ENCODE measurements around the gene VEPH1.

Gene VEPH1

GRCh38 chr3:157502916-157503595, at the start of gene VEPH1:
TSS of gene VEPH1 (minus strand) at chr3:157503416. CDS start at chr3:157495349, 8,067 bp downstream.
- H3K4me3 ChIP-seq (ENCODE audit: low read depth in 1 of 2, low read length in 2 of 2): no peak within 1 kb of the TSS
- no peaks in the 10 kb centered on the region for H3K9me3 ChIP-seq (ENCODE audit: low read length)
- H3K36me3 ChIP-seq (ENCODE audit: insufficient read depth, low read length): no peaks in the 10 kb centered on the region
- H3K9ac ChIP-seq (ENCODE audit: low read length): no peak within 1 kb of the TSS
- no peak within 1 kb of the TSS for H3K27ac ChIP-seq (ENCODE audit: low read depth, low read length)
- H3K4me1 ChIP-seq (ENCODE audit: insufficient read depth, low read length): peaks cover 17% of the 10 kb centered on the region
- no peaks in the 10 kb centered on the region for H3K27me3 ChIP-seq (ENCODE audit: control insufficient read depth in 1 of 2, insufficient read depth in 2 of 2, low read length in 2 of 2)

GRCh38 chr3:157551961-157552360, 48.7 kb upstream of the VEPH1 start:
- Histone ChIP-seq H3K27ac (ENCODE audit: low read depth, low read length) (no peak overlapping the region), H3K9ac (ENCODE audit: low read length) (no peak overlapping the region), H3K9me3 (ENCODE audit: low read length) (no peaks in the 10 kb centered on the region), H3K4me3 (ENCODE audit: low read depth in 1 of 2, low read length in 2 of 2) (no peak overlapping the region), H3K4me1 (ENCODE audit: insufficient read depth, low read length) (no peaks in the 10 kb centered on the region), H3K27me3 (ENCODE audit: control insufficient read depth in 1 of 2, insufficient read depth in 2 of 2, low read length in 2 of 2) (no peaks in the 10 kb centered on the region), H3K36me3 (ENCODE audit: insufficient read depth, low read length) (no peaks in the 10 kb centered on the region)

- no peaks in the 10 kb centered on the region for H3K9me3 ChIP-seq (ENCODE audit: low read length)
- H3K9ac ChIP-seq (ENCODE audit: low read length): no peak overlapping the region
- H3K4me3 ChIP-seq (ENCODE audit: low read depth in 1 of 2, low read length in 2 of 2): no peak overlapping the region
- no peaks in the 10 kb centered on the region for H3K4me1 ChIP-seq (ENCODE audit: insufficient read depth, low read length)
- H3K36me3 ChIP-seq (ENCODE audit: insufficient read depth, low read length): no peaks in the 10 kb centered on the region
- H3K27me3 ChIP-seq (ENCODE audit: control insufficient read depth in 1 of 2, insufficient read depth in 2 of 2, low read length in 2 of 2): no peaks in the 10 kb centered on the region
- no peak overlapping the region for H3K27ac ChIP-seq (ENCODE audit: low read depth, low read length)
Observed at GRCh38 chr3:157549498-157549897, 46.3 kb upstream of the VEPH1 start.

- Histone ChIP-seq H3K27me3 (ENCODE audit: control insufficient read depth in 1 of 2, insufficient read depth in 2 of 2, low read length in 2 of 2) (no peaks in the 10 kb centered on the region), H3K4me3 (ENCODE audit: low read depth in 1 of 2, low read length in 2 of 2) (peak overlapping the region in 1 of 2 donors; percentile 23), H3K36me3 (ENCODE audit: insufficient read depth, low read length) (no peaks in the 10 kb centered on the region), H3K27ac (ENCODE audit: low read depth, low read length) (no peak overlapping the region), H3K9me3 (ENCODE audit: low read length) (no peaks in the 10 kb centered on the region), H3K4me1 (ENCODE audit: insufficient read depth, low read length) (no peaks in the 10 kb centered on the region), H3K9ac (ENCODE audit: low read length) (no peak overlapping the region)
Observed at GRCh38 chr3:157544501-157545130, 41.4 kb upstream of the VEPH1 start.

- Histone ChIP-seq H3K9ac (ENCODE audit: low read length) (no peak overlapping the region), H3K4me3 (ENCODE audit: low read depth in 1 of 2, low read length in 2 of 2) (peak overlapping the region; percentile 29 to 64), H3K4me1 (ENCODE audit: insufficient read depth, low read length) (no peaks in the 10 kb centered on the region), H3K36me3 (ENCODE audit: insufficient read depth, low read length) (no peaks in the 10 kb centered on the region), H3K9me3 (ENCODE audit: low read length) (no peaks in the 10 kb centered on the region), H3K27me3 (ENCODE audit: control insufficient read depth in 1 of 2, insufficient read depth in 2 of 2, low read length in 2 of 2) (no peaks in the 10 kb centered on the region), H3K27ac (ENCODE audit: low read depth, low read length) (no peak overlapping the region)
Observed at GRCh38 chr3:157543501-157544035, 40.4 kb upstream of the VEPH1 start.

- H3K27ac ChIP-seq (ENCODE audit: low read depth, low read length): no peak overlapping the region
- H3K4me1 ChIP-seq (ENCODE audit: insufficient read depth, low read length): no peaks in the 10 kb centered on the region
- H3K4me3 ChIP-seq (ENCODE audit: low read depth in 1 of 2, low read length in 2 of 2): peak overlapping the region; percentile 29 to 64
- no peaks in the 10 kb centered on the region for H3K9me3 ChIP-seq (ENCODE audit: low read length)
- no peaks in the 10 kb centered on the region for H3K36me3 ChIP-seq (ENCODE audit: insufficient read depth, low read length)
- no peak overlapping the region for H3K9ac ChIP-seq (ENCODE audit: low read length)
- no peaks in the 10 kb centered on the region for H3K27me3 ChIP-seq (ENCODE audit: control insufficient read depth in 1 of 2, insufficient read depth in 2 of 2, low read length in 2 of 2)
Observed at GRCh38 chr3:157542711-157543500, 39.7 kb upstream of the VEPH1 start.

- Histone ChIP-seq H3K27me3 (ENCODE audit: control insufficient read depth in 1 of 2, insufficient read depth in 2 of 2, low read length in 2 of 2) (no peaks in the 10 kb centered on the region), H3K27ac (ENCODE audit: low read depth, low read length) (no peak overlapping the region), H3K4me3 (ENCODE audit: low read depth in 1 of 2, low read length in 2 of 2) (no peak overlapping the region), H3K36me3 (ENCODE audit: insufficient read depth, low read length) (no peaks in the 10 kb centered on the region), H3K4me1 (ENCODE audit: insufficient read depth, low read length) (no peaks in the 10 kb centered on the region), H3K9me3 (ENCODE audit: low read length) (no peaks in the 10 kb centered on the region), H3K9ac (ENCODE audit: low read length) (no peak overlapping the region)
Observed at GRCh38 chr3:157541506-157542236, 38.5 kb upstream of the VEPH1 start.

- no peaks in the 10 kb centered on the region for H3K27me3 ChIP-seq (ENCODE audit: control insufficient read depth in 1 of 2, insufficient read depth in 2 of 2, low read length in 2 of 2)
- H3K27ac ChIP-seq (ENCODE audit: low read depth, low read length): no peak overlapping the region
- no peaks in the 10 kb centered on the region for H3K36me3 ChIP-seq (ENCODE audit: insufficient read depth, low read length)
- H3K4me3 ChIP-seq (ENCODE audit: low read depth in 1 of 2, low read length in 2 of 2): no peak overlapping the region
- H3K9ac ChIP-seq (ENCODE audit: low read length): no peak overlapping the region
- H3K9me3 ChIP-seq (ENCODE audit: low read length): no peaks in the 10 kb centered on the region
- H3K4me1 ChIP-seq (ENCODE audit: insufficient read depth, low read length): no peaks in the 10 kb centered on the region
Observed at GRCh38 chr3:157540656-157541055, 37.4 kb upstream of the VEPH1 start.

GRCh38 chr3:157535667-157536066, 32.5 kb upstream of the VEPH1 start:
- no peaks in the 10 kb centered on the region for H3K9me3 ChIP-seq (ENCODE audit: low read length)
- H3K9ac ChIP-seq (ENCODE audit: low read length): no peak overlapping the region
- H3K27me3 ChIP-seq (ENCODE audit: control insufficient read depth in 1 of 2, insufficient read depth in 2 of 2, low read length in 2 of 2): no peaks in the 10 kb centered on the region

GRCh38 chr3:157534725-157535161, 31.5 kb upstream of the VEPH1 start:
- Histone ChIP-seq H3K4me1 (ENCODE audit: insufficient read depth, low read length) (no peaks in the 10 kb centered on the region), H3K27ac (ENCODE audit: low read depth, low read length) (no peak overlapping the region), H3K9ac (ENCODE audit: low read length) (no peak overlapping the region), H3K36me3 (ENCODE audit: insufficient read depth, low read length) (no peaks in the 10 kb centered on the region), H3K9me3 (ENCODE audit: low read length) (no peaks in the 10 kb centered on the region), H3K4me3 (ENCODE audit: low read depth in 1 of 2, low read length in 2 of 2) (no peak overlapping the region), H3K27me3 (ENCODE audit: control insufficient read depth in 1 of 2, insufficient read depth in 2 of 2, low read length in 2 of 2) (no peaks in the 10 kb centered on the region)

More at GRCh38 chr3:157535667-157536066, 32.5 kb upstream of the VEPH1 start:
- H3K4me3 ChIP-seq (ENCODE audit: low read depth in 1 of 2, low read length in 2 of 2): no peak overlapping the region
- no peaks in the 10 kb centered on the region for H3K4me1 ChIP-seq (ENCODE audit: insufficient read depth, low read length)
- no peak overlapping the region for H3K27ac ChIP-seq (ENCODE audit: low read depth, low read length)
- H3K36me3 ChIP-seq (ENCODE audit: insufficient read depth, low read length): no peaks in the 10 kb centered on the region
